Stimulated activated CD8-positive, alpha-beta memory T cell treated with anti-CD3 and anti-CD28 coated beads, Interleukin-12 subunit alpha, Interleukin-12 subunit beta, amount 100 ng/mL, for 4 hours (primary cell): Measurements from ENCODE around the gene FARP1.

Source experiments
- DNase-seq: peaks from one replicate; pipeline ENCODE4 v3.0.0-alpha.2; 2020; ENCODE audit warnings: low read depth

The FARP1 gene

GRCh38 chr13:98142380-98143156 lies at the start of gene FARP1:
Gene FARP1 (plus strand): TSS chr13:98143094. CDS start chr13:98213243, 70,149 bp downstream.
- DNase-seq, result no peak

- DNase-seq, result no peak
Observed at GRCh38 chr13:98094678-98095266, 48.1 kb upstream of the FARP1 start.

- DNase-seq, result no peak
Observed at GRCh38 chr13:98096059-98096458, 46.8 kb upstream of the FARP1 start.

- DNase-seq, result no peak
Observed at GRCh38 chr13:98097749-98098148, 45.1 kb upstream of the FARP1 start.

GRCh38 chr13:98098516-98098915 lies 44.4 kb upstream of the FARP1 start:
- no peak for DNase-seq

- DNase-seq, result no peak
Observed at GRCh38 chr13:98099627-98100026, 43.3 kb upstream of the FARP1 start.

- no peak for DNase-seq
Observed at GRCh38 chr13:98100481-98100880, 42.4 kb upstream of the FARP1 start.

GRCh38 chr13:98103531-98103930 lies 39.4 kb upstream of the FARP1 start:
- no peak for DNase-seq

GRCh38 chr13:98103942-98104880 lies 38.7 kb upstream of the FARP1 start:
- DNase-seq, result no peak

- no peak for DNase-seq
Observed at GRCh38 chr13:98105929-98106336, 37.0 kb upstream of the FARP1 start.

- no peak for DNase-seq
Observed at GRCh38 chr13:98108341-98108740, 34.6 kb upstream of the FARP1 start.

- no peak for DNase-seq
Observed at GRCh38 chr13:98109226-98109853, 33.6 kb upstream of the FARP1 start.

- DNase-seq, result no peak
Observed at GRCh38 chr13:98110749-98111148, 32.1 kb upstream of the FARP1 start.

- DNase-seq, result no peak
Observed at GRCh38 chr13:98111168-98112098, 31.5 kb upstream of the FARP1 start.

- no peak for DNase-seq
Observed at GRCh38 chr13:98112456-98112855, 30.4 kb upstream of the FARP1 start.

GRCh38 chr13:98118865-98119264 lies 24.0 kb upstream of the FARP1 start:
- no peak for DNase-seq

- DNase-seq, result no peak
Observed at GRCh38 chr13:98123176-98123575, 19.7 kb upstream of the FARP1 start.

GRCh38 chr13:98129059-98129746 lies 13.7 kb upstream of the FARP1 start:
- DNase-seq, result no peak

- no peak for DNase-seq
Observed at GRCh38 chr13:98133946-98134345, 8.9 kb upstream of the FARP1 start.

- DNase-seq, result no peak
Observed at GRCh38 chr13:98134901-98135300, 8.0 kb upstream of the FARP1 start.
